IMR-90 (cell line): Measurements from ENCODE around the gene FNDC3B. TPM values are rescaled to one million over a fixed set of nuclear protein-coding genes. Genes with fewer than 3 reads are reported as not detected.

Experiments used
- ATAC-seq: fragments of 200-7000 bp; cut with Tn5 transposase; 2 replicates; pipeline ENCODE4 v1.9.1; 2020; ENCODE audit warnings: low read depth, mild to moderate bottlenecking, moderate library complexity
- BruUV-seq: library from RNA; stranded (reverse); fragments of 400-500 nt; replicated peaks from 2 replicates; lab custom pipeline; 2021; lab: Mats Ljungman, UMichigan
- CTCF ChIA-PET: fragments of 300-600 bp; formaldehyde crosslinking; extraction: SDS; loops from one replicate; lab custom pipeline; 2021; ENCODE audit warnings: antibody characterized with exemption; lab: Yijun Ruan, JAX
- POLR2A ChIA-PET: fragments of 300-600 bp; sonication (Branson Sonifier 250); formaldehyde crosslinking; loops from one replicate; lab custom pipeline; 2022; ENCODE audit warnings: antibody characterized with exemption; ENCODE audit not compliant: unreplicated experiment; lab: Charles Lee
- DNase-seq: peaks from one replicate; pipeline ENCODE4 v3.0.0; 2013
- H2AFZ ChIP-seq: replicated peaks from 2 replicates; pipeline ENCODE3; 2013; ENCODE audit warnings: low read length, mild to moderate bottlenecking; ENCODE audit not compliant: poor library complexity
- H2AK5ac ChIP-seq: 2 replicates; pipeline ENCODE4 v1.6.1; 2013; ENCODE audit warnings: low read depth, low read length, inconsistent platforms
- H2AK9ac ChIP-seq: replicated peaks from 2 replicates; pipeline ENCODE3; 2013; ENCODE audit warnings: mild to moderate bottlenecking, low read depth, low read length, moderate library complexity; ENCODE audit not compliant: poor library complexity
- H2BK120ac ChIP-seq: 2 replicates; pipeline ENCODE4 v1.6.1; 2013; ENCODE audit warnings: low read depth, low read length, inconsistent platforms
- H2BK15ac ChIP-seq: 3 replicates; pipeline ENCODE4 v1.6.1; 2013; ENCODE audit warnings: low read depth, low read length, inconsistent platforms
- H2BK20ac ChIP-seq: 2 replicates; pipeline ENCODE4 v1.6.1; 2013; ENCODE audit warnings: low read depth, mild to moderate bottlenecking, inconsistent platforms, low read length, moderate library complexity
- H2BK5ac ChIP-seq: 2 replicates; pipeline ENCODE4 v1.6.1; 2013; ENCODE audit warnings: mild to moderate bottlenecking, low read depth, low read length, inconsistent platforms; ENCODE audit not compliant: poor library complexity, severe bottlenecking
- H3K14ac ChIP-seq: replicated peaks from 2 replicates; pipeline ENCODE4 v1.6.1; 2013; ENCODE audit warnings: low read depth, low read length, inconsistent platforms
- H3K18ac ChIP-seq: 2 replicates; pipeline ENCODE4 v1.6.1; 2013; ENCODE audit warnings: low read depth, low read length, control low read depth
- H3K23ac ChIP-seq: 2 replicates; pipeline ENCODE4 v1.6.1; 2013; ENCODE audit warnings: low read depth, low read length, inconsistent platforms
- H3K27ac ChIP-seq: 2 replicates; pipeline ENCODE4 v1.5.1; 2013; ENCODE audit warnings: mild to moderate bottlenecking, control low read depth, low read length; ENCODE audit not compliant: insufficient read depth
- H3K27me3 ChIP-seq: 2 replicates; pipeline ENCODE4 v1.6.1; 2013; ENCODE audit warnings: low read length; ENCODE audit not compliant: control insufficient read depth, insufficient read depth
- H3K36me3 ChIP-seq: 2 replicates; pipeline ENCODE4 v1.6.1; 2013; ENCODE audit warnings: low read length, mixed read lengths; ENCODE audit not compliant: control insufficient read depth, insufficient read depth
- H3K4ac ChIP-seq: 2 replicates; pipeline ENCODE4 v1.6.1; 2013; ENCODE audit warnings: low read depth, low read length, inconsistent platforms
- H3K4me1 ChIP-seq: 2 replicates; pipeline ENCODE4 v1.6.1; 2013; ENCODE audit warnings: low read length, mixed read lengths; ENCODE audit not compliant: control insufficient read depth, insufficient read depth
- H3K4me2 ChIP-seq: 2 replicates; pipeline ENCODE4 v1.6.1; 2013; ENCODE audit warnings: low read depth, mild to moderate bottlenecking, control low read depth, low read length, moderate library complexity
- H3K4me3 ChIP-seq: 2 replicates; pipeline ENCODE4 v1.5.1; 2013; ENCODE audit warnings: low read depth, mild to moderate bottlenecking, control low read depth, low read length, moderate library complexity; ENCODE audit not compliant: insufficient read depth
- H3K56ac ChIP-seq: 2 replicates; pipeline ENCODE4 v1.6.1; 2013; ENCODE audit warnings: low read length, inconsistent platforms; ENCODE audit not compliant: insufficient read depth; ENCODE audit errors: extremely low read depth
- H3K79me1 ChIP-seq, 2 experiments: 2 replicates each; pipeline ENCODE4 v1.6.1; 2013; ENCODE audit warnings: low read length in 2 of 2, inconsistent platforms in 1 of 2, low read depth in 1 of 2
- H3K9ac ChIP-seq: 2 replicates; pipeline ENCODE4 v1.6.1; 2013; ENCODE audit warnings: low read depth, low read length, control low read depth
- H3K9me1 ChIP-seq: 2 replicates; pipeline ENCODE4 v1.6.1; 2013; ENCODE audit warnings: low read length, inconsistent platforms; ENCODE audit not compliant: insufficient read depth
- H3K9me3 ChIP-seq: 2 replicates; pipeline ENCODE4 v1.6.1; 2013; ENCODE audit warnings: low read length; ENCODE audit not compliant: control insufficient read depth, insufficient read depth
- H4K20me1 ChIP-seq: 2 replicates; pipeline ENCODE4 v1.6.1; 2013; ENCODE audit warnings: low read length, inconsistent platforms; ENCODE audit not compliant: insufficient read depth
- H4K5ac ChIP-seq: 2 replicates; pipeline ENCODE4 v1.6.1; 2013; ENCODE audit warnings: mild to moderate bottlenecking, low read depth, low read length, control low read depth
- H4K8ac ChIP-seq, 2 experiments: 2 replicates each; pipeline ENCODE4 v1.6.1; 2013; ENCODE audit warnings: low read depth in 2 of 2, low read length in 2 of 2, control low read depth in 1 of 2, inconsistent platforms in 1 of 2
- H4K91ac ChIP-seq: 2 replicates; pipeline ENCODE4 v1.6.1; 2013; ENCODE audit warnings: low read depth, low read length, inconsistent platforms; ENCODE audit not compliant: insufficient read depth
- BHLHE40 ChIP-seq: fragments of 150-350 bp; IDR thresholded peaks from 2 replicates; pipeline ENCODE4 v1.6.1; 2016; ENCODE audit warnings: mild to moderate bottlenecking, low read depth, low read length
- CEBPB ChIP-seq: IDR thresholded peaks from 2 replicates; pipeline ENCODE4 v1.6.1; 2012; ENCODE audit warnings: low read depth, low read length, improper control_type of control experiment
- CHD1 ChIP-seq: IDR thresholded peaks from 2 replicates; pipeline ENCODE4 v1.6.1; 2012; ENCODE audit warnings: low read depth, low read length, improper control_type of control experiment
- MAFK ChIP-seq: IDR thresholded peaks from 2 replicates; pipeline ENCODE4 v1.6.1; 2012; ENCODE audit warnings: low read depth, low read length, improper control_type of control experiment
- MAZ ChIP-seq: IDR thresholded peaks from 2 replicates; pipeline ENCODE4 v1.6.1; 2012; ENCODE audit warnings: low read depth, mild to moderate bottlenecking, low read length, improper control_type of control experiment, moderate library complexity, borderline replicate concordance
- MXI1 ChIP-seq: IDR thresholded peaks from 2 replicates; pipeline ENCODE4 v1.6.1; 2012; ENCODE audit warnings: low read depth, mild to moderate bottlenecking, low read length, moderate library complexity, borderline replicate concordance
- NFE2L2 ChIP-seq: fragments of 150-350 bp; IDR thresholded peaks from 2 replicates; pipeline ENCODE4 v1.6.1; 2016; ENCODE audit warnings: low read depth, mild to moderate bottlenecking, low read length
- POLR2A ChIP-seq: IDR thresholded peaks from 2 replicates; pipeline ENCODE4 v1.6.1; 2012; ENCODE audit warnings: mild to moderate bottlenecking, low read depth, low read length
- RAD21 ChIP-seq: IDR thresholded peaks from 2 replicates; pipeline ENCODE4 v1.6.1; 2012; ENCODE audit warnings: low read length, improper control_type of control experiment
- RCOR1 ChIP-seq: IDR thresholded peaks from 2 replicates; pipeline ENCODE4 v1.6.1; 2012; ENCODE audit warnings: mild to moderate bottlenecking, low read length, improper control_type of control experiment; ENCODE audit not compliant: insufficient replicate concordance
- RFX5 ChIP-seq: IDR thresholded peaks from 2 replicates; pipeline ENCODE4 v1.8.0; 2012; ENCODE audit warnings: low read depth, mild to moderate bottlenecking, low read length, moderate library complexity
- SMC3 ChIP-seq: fragments of 150-350 bp; IDR thresholded peaks from 2 replicates; pipeline ENCODE4 v1.6.1; 2016; ENCODE audit warnings: low read depth, mild to moderate bottlenecking, antibody characterized with exemption, low read length, moderate library complexity
- WGBS, 2 experiments: methylation state at CpG; one replicate each; pipeline versions ENCODE4 v1.1.5 to v1.1.7; 2013; ENCODE audit warnings: missing lambda C conversion rate in 2 of 2; ENCODE audit not compliant: insufficient read length in 1 of 2; ENCODE audit errors: extremely low coverage in 2 of 2; 5-methylcytosine and 5-hydroxymethylcytosine counted together
- dilution Hi-C: fragments of 300-500 bp; cut with HindIII; formaldehyde crosslinking; loops from one replicate; pipeline ENCODE4 v1.14.3; 2018; ENCODE audit warnings: low sequenced_read_pairs; ENCODE audit not compliant: unreplicated experiment
- in situ Hi-C: fragments of 300-500 bp; cut with MboI; formaldehyde crosslinking; loops from 3 replicates; pipeline ENCODE4 v1.14.3; 2019; ENCODE audit warnings: low sequenced_read_pairs, inconsistent platforms, mixed read lengths
- intact Hi-C: fragments of 100-400 bp; cut with micrococcal nuclease; formaldehyde crosslinking; loops from 2 replicates; pipeline ENCODE4 v1.10.0; 2022
- polyA plus RNA-seq, 3 experiments: library from polyadenylated mRNA; depleted of rRNA; stranded (reverse); fragments of >200 nt; gene quantifications; 2 replicates each; pipeline ENCODE4 v1.2.3, GENCODE V29; 2012; ENCODE audit warnings: low replicate concordance in 1 of 3
- total RNA-seq: library from RNA; depleted of rRNA; stranded (reverse); fragments of >200 nt; gene quantifications from 2 replicates; pipeline ENCODE4 v1.2.3, GENCODE V29; 2012
- TF ChIP-seq, protein P1 (sequence below): conservative IDR thresholded peaks from 2 replicates; pipeline ENCODE4 v1.5.1; 2012; ENCODE audit warnings: mild to moderate bottlenecking, low read depth, low read length, improper control_type of control experiment
- TF ChIP-seq, protein P2 (sequence below): fragments of 150-350 bp; IDR thresholded peaks from 2 replicates; pipeline ENCODE4 v1.6.1; 2017; ENCODE audit warnings: mild to moderate bottlenecking, antibody characterized with exemption, low read length, low read depth
- TF ChIP-seq, protein P3 (sequence below): fragments of 150-350 bp; IDR thresholded peaks from 2 replicates; pipeline ENCODE4 v1.6.1; 2016; ENCODE audit warnings: low read depth, mild to moderate bottlenecking, low read length, moderate library complexity, borderline replicate concordance

FNDC3B gene
- total and polyA plus RNA-seq, 2 of the 4 experiments (the other 2 are of a cell fraction): 23.9 to 150 TPM

DNA sequence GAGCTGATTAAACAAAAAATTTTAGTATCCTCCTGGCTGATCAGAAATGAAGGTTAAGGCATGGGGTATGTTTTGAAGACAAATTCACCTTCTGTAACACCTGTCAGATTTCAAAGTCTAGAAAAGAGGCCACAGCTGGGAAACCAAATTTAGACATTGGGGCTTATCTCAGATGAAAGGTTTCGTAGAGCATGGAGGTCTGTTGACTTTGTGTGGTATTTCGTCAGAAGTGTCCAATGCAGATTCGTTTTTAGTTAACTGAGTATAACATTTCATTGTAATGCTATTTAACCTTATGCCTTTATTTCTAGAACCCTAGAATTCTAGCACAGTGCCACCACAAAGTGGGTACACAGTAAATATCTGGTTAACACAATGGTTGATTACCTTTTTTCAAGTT, 61.7 kb downstream of the FNDC3B start:
- Histone ChIP-seq H3K9me1 (peaks cover 16% of the 10 kb centered on the region), H4K5ac (no peak overlapping the region), H3K4me1 (peaks cover 15% of the 10 kb centered on the region), H4K8ac (no peak overlapping the region), H3K56ac (no peak overlapping the region), H2BK5ac (no peak overlapping the region), H3K4me2 (no peak overlapping the region), H3K79me1 (peaks cover 10 to 76% of the 10 kb centered on the region in 2 experiments; a peak in 3 of 4 replicates), H2BK15ac (no peak overlapping the region), H4K91ac (no peak overlapping the region), H3K9me3 (no peaks in the 10 kb centered on the region), H2BK120ac (no peak overlapping the region), H3K9ac (no peak overlapping the region), H2BK20ac (no peak overlapping the region), H3K18ac (no peak overlapping the region), H2AFZ (no peak overlapping the region), H2AK5ac (no peak overlapping the region), H3K4ac (no peak overlapping the region), H3K27ac (no peak overlapping the region), H3K4me3 (no peak overlapping the region), H3K27me3 (no peaks in the 10 kb centered on the region), H3K23ac (no peak overlapping the region), H4K20me1 (peaks cover 93% of the 10 kb centered on the region), H3K36me3 (no peaks in the 10 kb centered on the region), H2AK9ac (no peak overlapping the region), H3K14ac (no peak overlapping the region)
- DNase-seq (no peak), ATAC-seq (no peak)
- ChIA-PET POLR2A (no interaction called here), CTCF (interaction anchor here (0.6 kb wide), 1 partner anchor 10 kb away, joined by 6 read pairs; no protein-coding TSS in a partner anchor)
- no peak for TF ChIP-seq POLR2A
- no peak for TF ChIP-seq MAFK
- no peak for TF ChIP-seq CEBPB
- TF ChIP-seq RAD21: no peak
- TF ChIP-seq BHLHE40: no peak
- no peak for TF ChIP-seq RFX5
- no peak for TF ChIP-seq CHD1
- no peak for TF ChIP-seq RCOR1
- TF ChIP-seq NFE2L2: no peak
- TF ChIP-seq, protein P1, sequence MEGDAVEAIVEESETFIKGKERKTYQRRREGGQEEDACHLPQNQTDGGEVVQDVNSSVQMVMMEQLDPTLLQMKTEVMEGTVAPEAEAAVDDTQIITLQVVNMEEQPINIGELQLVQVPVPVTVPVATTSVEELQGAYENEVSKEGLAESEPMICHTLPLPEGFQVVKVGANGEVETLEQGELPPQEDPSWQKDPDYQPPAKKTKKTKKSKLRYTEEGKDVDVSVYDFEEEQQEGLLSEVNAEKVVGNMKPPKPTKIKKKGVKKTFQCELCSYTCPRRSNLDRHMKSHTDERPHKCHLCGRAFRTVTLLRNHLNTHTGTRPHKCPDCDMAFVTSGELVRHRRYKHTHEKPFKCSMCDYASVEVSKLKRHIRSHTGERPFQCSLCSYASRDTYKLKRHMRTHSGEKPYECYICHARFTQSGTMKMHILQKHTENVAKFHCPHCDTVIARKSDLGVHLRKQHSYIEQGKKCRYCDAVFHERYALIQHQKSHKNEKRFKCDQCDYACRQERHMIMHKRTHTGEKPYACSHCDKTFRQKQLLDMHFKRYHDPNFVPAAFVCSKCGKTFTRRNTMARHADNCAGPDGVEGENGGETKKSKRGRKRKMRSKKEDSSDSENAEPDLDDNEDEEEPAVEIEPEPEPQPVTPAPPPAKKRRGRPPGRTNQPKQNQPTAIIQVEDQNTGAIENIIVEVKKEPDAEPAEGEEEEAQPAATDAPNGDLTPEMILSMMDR: no peak
- no peak for TF ChIP-seq MXI1
- TF ChIP-seq, protein P2, sequence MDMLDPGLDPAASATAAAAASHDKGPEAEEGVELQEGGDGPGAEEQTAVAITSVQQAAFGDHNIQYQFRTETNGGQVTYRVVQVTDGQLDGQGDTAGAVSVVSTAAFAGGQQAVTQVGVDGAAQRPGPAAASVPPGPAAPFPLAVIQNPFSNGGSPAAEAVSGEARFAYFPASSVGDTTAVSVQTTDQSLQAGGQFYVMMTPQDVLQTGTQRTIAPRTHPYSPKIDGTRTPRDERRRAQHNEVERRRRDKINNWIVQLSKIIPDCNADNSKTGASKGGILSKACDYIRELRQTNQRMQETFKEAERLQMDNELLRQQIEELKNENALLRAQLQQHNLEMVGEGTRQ: no peak
- no peak for TF ChIP-seq SMC3
- TF ChIP-seq MAZ: no peak
- TF ChIP-seq, protein P3, sequence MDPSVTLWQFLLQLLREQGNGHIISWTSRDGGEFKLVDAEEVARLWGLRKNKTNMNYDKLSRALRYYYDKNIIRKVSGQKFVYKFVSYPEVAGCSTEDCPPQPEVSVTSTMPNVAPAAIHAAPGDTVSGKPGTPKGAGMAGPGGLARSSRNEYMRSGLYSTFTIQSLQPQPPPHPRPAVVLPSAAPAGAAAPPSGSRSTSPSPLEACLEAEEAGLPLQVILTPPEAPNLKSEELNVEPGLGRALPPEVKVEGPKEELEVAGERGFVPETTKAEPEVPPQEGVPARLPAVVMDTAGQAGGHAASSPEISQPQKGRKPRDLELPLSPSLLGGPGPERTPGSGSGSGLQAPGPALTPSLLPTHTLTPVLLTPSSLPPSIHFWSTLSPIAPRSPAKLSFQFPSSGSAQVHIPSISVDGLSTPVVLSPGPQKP: no peak
- dilution Hi-C loops (no loop called here), in situ Hi-C loops (no loop called here), intact Hi-C loops (no loop called here)
- WGBS, 2 experiments: no CpG with 5 or more reads among the region's 3 CpGs
- BruUV-seq: no TSS peak
